ENCODE measurements around the gene SPATA25.

Gene SPATA25

DNA sequence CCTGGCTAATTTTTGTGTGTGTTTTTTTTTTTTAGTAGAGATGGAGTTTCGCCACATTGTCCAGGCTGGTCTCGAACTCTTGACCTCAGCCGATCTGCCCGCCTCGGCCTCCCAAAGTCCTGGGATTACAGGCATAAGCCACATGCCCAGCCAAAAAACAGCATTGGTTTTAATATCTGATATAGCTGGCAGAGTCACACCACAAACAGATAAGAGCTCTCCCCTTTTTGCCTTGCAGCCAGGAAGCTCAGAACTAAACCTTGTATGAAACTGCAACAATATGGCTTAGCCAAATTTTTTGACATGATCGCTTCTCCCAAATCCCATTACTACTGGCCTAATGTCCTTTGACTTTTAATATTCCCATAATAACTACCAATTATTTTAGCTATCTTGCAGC, 35.1 kb downstream of the SPATA25 start:
- in situ Hi-C loops (cut with MboI; ENCODE audit: low pct_unique_long_range_greater_than_20kb, low sequenced_read_pairs, unreplicated experiment), result no loop called here
- TF ChIP-seq, protein P1, sequence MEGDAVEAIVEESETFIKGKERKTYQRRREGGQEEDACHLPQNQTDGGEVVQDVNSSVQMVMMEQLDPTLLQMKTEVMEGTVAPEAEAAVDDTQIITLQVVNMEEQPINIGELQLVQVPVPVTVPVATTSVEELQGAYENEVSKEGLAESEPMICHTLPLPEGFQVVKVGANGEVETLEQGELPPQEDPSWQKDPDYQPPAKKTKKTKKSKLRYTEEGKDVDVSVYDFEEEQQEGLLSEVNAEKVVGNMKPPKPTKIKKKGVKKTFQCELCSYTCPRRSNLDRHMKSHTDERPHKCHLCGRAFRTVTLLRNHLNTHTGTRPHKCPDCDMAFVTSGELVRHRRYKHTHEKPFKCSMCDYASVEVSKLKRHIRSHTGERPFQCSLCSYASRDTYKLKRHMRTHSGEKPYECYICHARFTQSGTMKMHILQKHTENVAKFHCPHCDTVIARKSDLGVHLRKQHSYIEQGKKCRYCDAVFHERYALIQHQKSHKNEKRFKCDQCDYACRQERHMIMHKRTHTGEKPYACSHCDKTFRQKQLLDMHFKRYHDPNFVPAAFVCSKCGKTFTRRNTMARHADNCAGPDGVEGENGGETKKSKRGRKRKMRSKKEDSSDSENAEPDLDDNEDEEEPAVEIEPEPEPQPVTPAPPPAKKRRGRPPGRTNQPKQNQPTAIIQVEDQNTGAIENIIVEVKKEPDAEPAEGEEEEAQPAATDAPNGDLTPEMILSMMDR (IDR thresholded peaks at IDR 0.05; ENCODE audit: extremely low read depth, insufficient read depth, missing control alignments), result no peak
- no peak for DNase-seq (ENCODE audit: low spot score)

- TF ChIP-seq, protein P1 (IDR thresholded peaks at IDR 0.05; ENCODE audit: extremely low read depth, insufficient read depth, missing control alignments), result no peak
- DNase-seq (ENCODE audit: low spot score), result no peak
- in situ Hi-C loops (cut with MboI; ENCODE audit: low pct_unique_long_range_greater_than_20kb, low sequenced_read_pairs, unreplicated experiment), result no loop called here
These were observed 35.9 kb downstream of the SPATA25 start for GRCh38 chr20:45851501-45851900.

- DNase-seq (ENCODE audit: low spot score), result no peak
- TF ChIP-seq, protein P1 (IDR thresholded peaks at IDR 0.05; ENCODE audit: extremely low read depth, insufficient read depth, missing control alignments), result no peak
- in situ Hi-C loops (cut with MboI; ENCODE audit: low pct_unique_long_range_greater_than_20kb, low sequenced_read_pairs, unreplicated experiment), result no loop called here
These were observed 36.5 kb downstream of the SPATA25 start for GRCh38 chr20:45850926-45851325.

DNA sequence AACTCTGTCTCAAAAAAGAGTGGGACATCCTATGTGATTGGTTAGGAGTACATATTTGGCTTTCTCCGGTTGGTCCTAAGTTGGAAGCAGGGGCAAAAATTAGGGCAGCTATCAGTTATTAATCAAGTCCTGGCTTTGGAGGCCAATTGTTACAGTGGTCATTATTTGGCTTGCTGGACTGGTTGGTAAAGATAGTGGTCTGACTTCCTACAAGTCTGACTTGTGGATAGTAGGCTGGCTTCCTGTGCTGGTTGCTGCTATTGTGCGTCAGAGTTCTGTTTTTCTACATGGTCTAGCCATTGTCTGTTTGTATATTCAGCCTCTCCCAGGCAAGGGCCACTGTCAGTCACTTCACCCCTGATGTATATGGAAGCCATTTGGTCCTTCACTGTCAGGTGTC, 37.2 kb downstream of the SPATA25 start:
- TF ChIP-seq, protein P1 (IDR thresholded peaks at IDR 0.05; ENCODE audit: extremely low read depth, insufficient read depth, missing control alignments), result no peak
- in situ Hi-C loops (cut with MboI; ENCODE audit: low pct_unique_long_range_greater_than_20kb, low sequenced_read_pairs, unreplicated experiment), result no loop called here
- no peak for DNase-seq (ENCODE audit: low spot score)

GRCh38 chr20:45848969-45849582, 38.3 kb downstream of the SPATA25 start:
- in situ Hi-C loops (cut with MboI; ENCODE audit: low pct_unique_long_range_greater_than_20kb, low sequenced_read_pairs, unreplicated experiment), result no loop called here
- TF ChIP-seq, protein P1 (IDR thresholded peaks at IDR 0.05; ENCODE audit: extremely low read depth, insufficient read depth, missing control alignments), result no peak
- DNase-seq (ENCODE audit: low spot score), result no peak

GRCh38 chr20:45848421-45848820, 39.0 kb downstream of the SPATA25 start:
- no peak for DNase-seq (ENCODE audit: low spot score)
- TF ChIP-seq, protein P1 (IDR thresholded peaks at IDR 0.05; ENCODE audit: extremely low read depth, insufficient read depth, missing control alignments), result no peak
- in situ Hi-C loops (cut with MboI; ENCODE audit: low pct_unique_long_range_greater_than_20kb, low sequenced_read_pairs, unreplicated experiment), result no loop called here
